HG02642 (cell line): ENCODE measurements around the gene GPRC5C.

Source experiments
- ATAC-seq: cut with Tn5 transposase; IDR thresholded peaks from one replicate; pipeline ENCODE4 v1.9.1; 2021; ENCODE audit warnings: mild to moderate bottlenecking; ENCODE audit not compliant: unreplicated experiment, poor library complexity

GPRC5C gene, protein sequence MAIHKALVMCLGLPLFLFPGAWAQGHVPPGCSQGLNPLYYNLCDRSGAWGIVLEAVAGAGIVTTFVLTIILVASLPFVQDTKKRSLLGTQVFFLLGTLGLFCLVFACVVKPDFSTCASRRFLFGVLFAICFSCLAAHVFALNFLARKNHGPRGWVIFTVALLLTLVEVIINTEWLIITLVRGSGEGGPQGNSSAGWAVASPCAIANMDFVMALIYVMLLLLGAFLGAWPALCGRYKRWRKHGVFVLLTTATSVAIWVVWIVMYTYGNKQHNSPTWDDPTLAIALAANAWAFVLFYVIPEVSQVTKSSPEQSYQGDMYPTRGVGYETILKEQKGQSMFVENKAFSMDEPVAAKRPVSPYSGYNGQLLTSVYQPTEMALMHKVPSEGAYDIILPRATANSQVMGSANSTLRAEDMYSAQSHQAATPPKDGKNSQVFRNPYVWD

GRCh38 chr17:74431568-74432423 lies at the start of gene GPRC5C:
GPRC5C (plus strand) TSS chr17:74432088; CDS start chr17:74439777, 7,689 bp downstream.
- ATAC-seq: peak; percentile 40

GRCh38 chr17:74383141-74383540 lies 48.7 kb upstream of the GPRC5C start:
- ATAC-seq: no peak

DNA sequence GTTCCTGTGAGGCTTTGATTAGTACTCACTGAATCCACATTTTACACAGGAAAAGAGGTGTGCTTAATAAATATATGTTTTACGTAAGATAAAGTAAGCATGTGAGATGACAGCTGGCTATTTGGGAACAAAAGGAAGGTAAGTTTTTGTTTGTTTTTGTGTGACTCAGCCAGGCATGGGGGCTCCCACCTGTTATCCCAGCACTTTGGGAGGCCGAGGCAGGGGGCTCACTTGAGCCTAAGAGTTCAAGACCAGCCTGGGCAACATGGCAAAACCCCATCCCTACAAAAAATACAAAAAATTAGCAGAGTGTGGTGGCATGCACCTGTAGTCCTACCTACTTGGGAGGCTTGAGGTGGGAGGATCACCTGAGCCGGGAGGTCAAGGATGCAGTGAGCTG lies 46.7 kb upstream of the GPRC5C start:
- ATAC-seq: no peak

DNA sequence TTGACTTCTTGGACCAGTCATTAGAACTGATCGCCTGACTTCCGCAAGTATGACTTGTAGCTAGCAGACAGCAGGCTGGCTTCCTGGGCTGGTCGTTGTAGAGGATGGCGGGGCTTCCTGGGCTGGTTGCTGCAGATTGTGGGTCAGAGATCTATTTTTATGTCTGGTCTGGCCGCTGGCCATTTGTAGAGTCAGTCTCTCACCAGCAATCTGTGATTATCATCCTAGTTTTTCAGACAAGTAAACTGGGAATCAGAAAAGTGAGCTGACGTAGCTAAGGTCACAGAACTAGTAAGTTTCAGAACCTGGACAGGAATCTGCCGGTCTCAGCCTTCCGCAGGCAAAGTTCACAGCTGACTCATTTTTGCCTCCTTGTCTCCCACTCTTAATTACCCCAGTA lies 45.5 kb upstream of the GPRC5C start:
- ATAC-seq: no peak

GRCh38 chr17:74387365-74388218 lies 44.3 kb upstream of the GPRC5C start:
- ATAC-seq: no peak

GRCh38 chr17:74389084-74389753 lies 42.7 kb upstream of the GPRC5C start:
- no peak for ATAC-seq

GRCh38 chr17:74389937-74390679 lies 41.8 kb upstream of the GPRC5C start:
- no peak for ATAC-seq

DNA sequence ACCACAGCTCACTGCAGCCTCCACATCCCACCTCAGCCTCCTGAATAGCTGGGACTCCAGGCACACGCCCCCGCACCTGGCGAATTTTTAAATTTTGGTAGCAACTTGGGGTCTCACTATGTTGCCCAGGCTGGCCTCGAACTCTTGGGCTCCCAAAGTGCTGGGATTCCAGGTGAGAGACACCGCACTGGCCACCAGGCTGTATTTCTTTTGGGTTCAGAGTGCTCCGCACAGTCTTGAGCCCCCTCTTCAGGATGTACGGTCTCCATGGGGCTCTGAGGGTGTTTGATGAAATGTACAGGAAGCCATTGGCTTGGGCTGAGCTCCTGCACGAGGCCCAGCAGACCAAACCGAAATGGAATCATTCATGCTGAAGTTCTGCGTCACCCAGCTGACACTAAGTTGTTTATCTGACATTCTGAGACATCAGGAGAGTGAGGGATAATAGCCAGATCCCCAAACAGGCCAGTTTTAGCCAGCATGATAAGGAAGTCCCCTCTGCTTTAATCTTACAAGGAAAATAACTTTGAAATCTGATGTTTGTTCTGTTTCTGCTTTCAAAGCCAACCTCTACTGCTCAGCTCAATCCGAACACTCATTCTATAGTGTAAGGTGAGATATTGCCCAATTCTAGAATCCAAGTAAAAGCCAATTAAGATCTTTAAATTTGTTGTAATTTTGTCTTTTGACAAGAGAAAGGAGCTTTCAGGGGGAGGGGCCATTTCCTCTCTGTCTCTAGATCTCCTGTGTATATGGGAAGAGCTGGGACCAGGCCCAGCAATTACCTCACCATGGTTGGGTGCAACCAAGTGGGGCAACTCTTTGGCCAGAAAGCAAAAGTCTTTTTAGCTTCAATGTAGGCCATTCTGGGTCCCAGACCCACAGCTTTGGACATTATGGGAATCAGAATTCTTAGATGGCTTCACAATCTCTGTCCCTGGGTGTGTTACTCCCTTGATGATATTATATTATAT lies 40.9 kb upstream of the GPRC5C start:
- no peak for ATAC-seq

DNA sequence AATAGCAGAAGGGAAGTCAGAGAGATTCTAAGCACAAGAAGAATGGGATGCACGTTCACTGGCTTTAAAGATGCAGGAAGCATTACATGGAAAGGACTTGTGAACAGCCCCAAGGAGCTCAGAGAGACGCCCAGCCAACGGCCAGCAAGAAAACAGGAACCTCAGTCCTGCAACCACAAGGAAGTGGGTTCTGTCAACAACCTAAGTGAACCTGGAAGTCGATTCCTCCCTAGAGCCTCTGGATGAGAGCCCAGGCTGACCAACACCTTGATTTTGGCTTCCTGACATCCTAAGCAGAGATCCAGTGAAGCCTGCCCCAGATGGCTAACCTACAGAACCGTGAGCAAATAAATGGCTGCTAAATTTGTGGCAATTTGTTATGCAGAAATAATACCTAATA lies 40.1 kb upstream of the GPRC5C start:
- ATAC-seq: no peak

GRCh38 chr17:74392848-74393247 lies 39.0 kb upstream of the GPRC5C start:
- no peak for ATAC-seq

GRCh38 chr17:74393346-74393942 lies 38.4 kb upstream of the GPRC5C start:
- ATAC-seq: no peak

GRCh38 chr17:74394275-74394950 lies 37.5 kb upstream of the GPRC5C start:
- no peak for ATAC-seq

DNA sequence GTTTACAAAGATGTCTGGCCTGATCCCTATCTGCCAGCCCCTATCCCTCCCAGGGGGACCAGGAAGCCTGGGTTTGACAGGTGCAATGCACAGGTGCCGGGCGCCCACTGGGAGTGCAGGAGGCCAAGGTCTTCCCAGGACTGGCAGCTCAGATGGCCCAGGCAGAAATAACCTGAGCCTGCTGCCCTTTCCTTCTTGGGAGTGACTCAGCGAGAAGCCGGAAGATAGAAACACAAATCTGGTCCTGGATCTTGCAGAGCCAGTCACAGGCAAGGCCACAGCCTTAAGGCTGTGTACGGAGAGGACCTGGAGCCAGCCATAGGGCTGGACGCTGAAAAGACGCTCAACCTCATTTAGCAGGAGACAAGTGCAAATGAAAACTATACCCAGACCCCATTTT lies 36.9 kb upstream of the GPRC5C start:
- no peak for ATAC-seq

GRCh38 chr17:74396567-74396966 lies 35.3 kb upstream of the GPRC5C start:
- ATAC-seq: no peak

- no peak for ATAC-seq
Observed at GRCh38 chr17:74402048-74402447, 29.8 kb upstream of the GPRC5C start.

- no peak for ATAC-seq
Observed at GRCh38 chr17:74403512-74404137, 28.3 kb upstream of the GPRC5C start.

DNA sequence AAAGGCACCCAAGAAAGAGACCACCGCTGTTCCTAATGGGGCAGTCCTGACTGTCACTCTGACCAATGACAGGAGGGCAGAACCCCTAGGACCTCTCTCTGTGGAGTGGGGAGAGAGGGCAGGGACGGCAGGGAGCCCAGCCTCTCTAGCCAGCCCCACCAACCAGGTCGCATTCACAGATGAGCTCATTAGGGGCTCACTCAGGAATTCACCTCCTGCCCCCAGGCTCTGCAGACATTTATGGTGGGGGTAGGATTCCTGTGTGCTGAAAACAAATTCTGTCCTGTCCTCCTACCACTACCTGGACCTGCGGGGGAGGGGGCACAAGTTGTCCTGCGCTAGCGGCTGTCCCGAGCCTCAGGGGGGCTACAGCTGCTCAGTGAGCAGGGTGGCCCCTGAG lies 27.7 kb upstream of the GPRC5C start:
- ATAC-seq: no peak
